Fibroblast of mammary gland (primary cell): ENCODE data around the gene FAM89B.
A peak's percentile ranks its signal among the peaks of the same experiment; 100 is the strongest.

Source experiments
- DNase-seq: peaks from one replicate; pipeline ENCODE4 v3.0.0-alpha.2; 2010; ENCODE audit warnings: low read depth
- H3K4me3 ChIP-seq: 2 replicates; pipeline ENCODE4 v1.5.1; 2011; ENCODE audit warnings: low read depth, mild to moderate bottlenecking, low read length, moderate library complexity; ENCODE audit not compliant: control insufficient read depth
- TF ChIP-seq, protein P1 (sequence below): conservative IDR thresholded peaks from 2 replicates; pipeline ENCODE4 v1.5.1; 2011; ENCODE audit warnings: low read depth, low read length, inconsistent platforms; ENCODE audit not compliant: control insufficient read depth, insufficient read depth

The FAM89B gene

DNA sequence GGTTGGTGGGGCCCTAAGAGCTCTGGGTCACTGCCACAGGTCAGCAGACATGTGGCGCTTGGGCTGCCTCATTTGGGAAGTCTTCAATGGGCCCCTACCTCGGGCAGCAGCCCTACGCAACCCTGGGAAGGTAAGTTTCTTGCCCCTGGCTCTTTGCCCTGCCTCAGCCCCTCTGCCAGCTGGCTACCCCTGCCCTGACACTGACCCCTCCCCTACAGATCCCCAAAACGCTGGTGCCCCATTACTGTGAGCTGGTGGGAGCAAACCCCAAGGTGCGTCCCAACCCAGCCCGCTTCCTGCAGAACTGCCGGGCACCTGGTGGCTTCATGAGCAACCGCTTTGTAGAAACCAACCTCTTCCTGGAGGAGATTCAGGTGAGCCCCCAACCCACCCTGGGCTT, 45.6 kb upstream of the FAM89B start:
- TF ChIP-seq, protein P1, sequence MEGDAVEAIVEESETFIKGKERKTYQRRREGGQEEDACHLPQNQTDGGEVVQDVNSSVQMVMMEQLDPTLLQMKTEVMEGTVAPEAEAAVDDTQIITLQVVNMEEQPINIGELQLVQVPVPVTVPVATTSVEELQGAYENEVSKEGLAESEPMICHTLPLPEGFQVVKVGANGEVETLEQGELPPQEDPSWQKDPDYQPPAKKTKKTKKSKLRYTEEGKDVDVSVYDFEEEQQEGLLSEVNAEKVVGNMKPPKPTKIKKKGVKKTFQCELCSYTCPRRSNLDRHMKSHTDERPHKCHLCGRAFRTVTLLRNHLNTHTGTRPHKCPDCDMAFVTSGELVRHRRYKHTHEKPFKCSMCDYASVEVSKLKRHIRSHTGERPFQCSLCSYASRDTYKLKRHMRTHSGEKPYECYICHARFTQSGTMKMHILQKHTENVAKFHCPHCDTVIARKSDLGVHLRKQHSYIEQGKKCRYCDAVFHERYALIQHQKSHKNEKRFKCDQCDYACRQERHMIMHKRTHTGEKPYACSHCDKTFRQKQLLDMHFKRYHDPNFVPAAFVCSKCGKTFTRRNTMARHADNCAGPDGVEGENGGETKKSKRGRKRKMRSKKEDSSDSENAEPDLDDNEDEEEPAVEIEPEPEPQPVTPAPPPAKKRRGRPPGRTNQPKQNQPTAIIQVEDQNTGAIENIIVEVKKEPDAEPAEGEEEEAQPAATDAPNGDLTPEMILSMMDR, result no peak
- no peak for DNase-seq
- no peak overlapping the region for H3K4me3 ChIP-seq

DNA sequence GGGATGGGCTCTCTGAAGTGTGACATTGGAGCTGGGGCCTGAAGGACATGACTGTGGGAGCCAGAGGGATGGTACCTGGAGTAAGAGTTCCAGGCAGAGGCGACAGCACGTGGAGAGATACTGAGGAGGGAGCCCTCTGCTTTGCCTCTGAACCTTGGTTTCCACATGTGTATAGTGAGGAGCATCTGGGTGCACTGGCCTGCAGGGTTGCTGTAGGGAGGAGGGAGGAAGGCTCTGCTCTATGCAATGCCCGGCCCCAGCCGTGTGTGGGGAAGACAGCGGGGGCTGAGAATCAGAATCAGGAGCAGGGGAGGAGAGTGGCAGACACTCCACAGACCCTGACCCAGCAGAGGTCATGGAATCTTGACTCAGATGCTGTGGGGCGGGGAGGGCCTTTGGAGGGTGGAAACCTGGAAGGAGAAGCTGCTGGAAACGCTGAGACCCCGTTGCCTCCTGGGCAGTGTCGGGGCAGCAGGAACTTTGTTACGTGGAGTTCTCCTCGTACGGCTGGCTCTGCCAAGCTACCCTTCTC, 43.5 kb upstream of the FAM89B start:
- H3K4me3 ChIP-seq, result no peak overlapping the region
- DNase-seq, result no peak
- TF ChIP-seq, protein P1, result no peak

DNA sequence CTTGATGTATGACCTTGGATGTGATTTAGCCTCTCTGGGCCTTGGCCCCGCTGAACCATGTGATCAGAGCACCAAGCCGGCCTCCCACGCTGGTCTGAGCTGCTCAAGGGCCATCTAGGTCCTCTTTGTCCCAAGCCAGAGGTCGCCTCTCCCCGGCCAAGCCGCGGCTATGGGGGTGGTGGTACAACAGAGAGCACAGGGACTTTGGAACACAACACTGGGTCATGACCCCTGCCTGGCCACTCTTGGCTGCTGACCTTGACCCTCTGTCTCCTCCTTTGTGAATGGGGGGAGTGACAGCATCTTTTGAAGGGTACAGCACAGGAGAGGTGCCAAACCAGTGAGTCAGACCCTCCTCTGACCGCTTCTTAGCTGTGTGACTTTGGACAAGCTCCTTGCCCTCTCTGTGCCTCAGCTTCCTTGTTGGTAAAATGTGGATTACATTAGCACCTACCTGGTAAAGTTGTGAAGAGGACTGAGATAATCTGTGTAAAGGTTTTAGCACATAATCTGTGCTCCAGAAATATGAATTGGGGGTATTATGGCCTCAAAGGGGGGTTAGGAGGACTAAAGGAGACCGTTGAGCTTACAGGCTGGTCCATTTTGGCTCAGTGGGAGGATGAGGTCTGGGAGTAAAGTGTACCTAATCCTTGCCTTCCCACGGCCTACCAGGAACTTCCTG, 42.7 kb upstream of the FAM89B start:
- no peak overlapping the region for H3K4me3 ChIP-seq
- peak; percentile 34 for DNase-seq
- TF ChIP-seq, protein P1, result no peak

DNA sequence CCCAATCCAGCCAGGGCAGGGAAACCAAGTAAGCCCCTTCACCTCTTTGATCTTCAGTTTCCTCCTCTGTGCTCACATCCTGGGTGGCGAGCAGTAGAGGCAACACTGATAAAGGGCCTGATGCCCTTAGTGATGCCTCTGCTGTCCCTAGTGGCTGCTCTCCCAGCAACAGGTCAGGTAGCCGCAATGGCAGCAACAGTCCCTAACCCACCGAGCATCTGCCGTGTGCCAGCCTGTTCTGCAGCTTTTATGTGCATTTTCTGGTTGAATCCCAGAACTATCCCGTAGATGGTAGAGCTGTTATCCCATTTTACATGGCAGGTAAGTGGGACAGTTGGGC, 42.2 kb upstream of the FAM89B start:
- no peak overlapping the region for H3K4me3 ChIP-seq
- TF ChIP-seq, protein P1, result peak; percentile 21
- no peak for DNase-seq

DNA sequence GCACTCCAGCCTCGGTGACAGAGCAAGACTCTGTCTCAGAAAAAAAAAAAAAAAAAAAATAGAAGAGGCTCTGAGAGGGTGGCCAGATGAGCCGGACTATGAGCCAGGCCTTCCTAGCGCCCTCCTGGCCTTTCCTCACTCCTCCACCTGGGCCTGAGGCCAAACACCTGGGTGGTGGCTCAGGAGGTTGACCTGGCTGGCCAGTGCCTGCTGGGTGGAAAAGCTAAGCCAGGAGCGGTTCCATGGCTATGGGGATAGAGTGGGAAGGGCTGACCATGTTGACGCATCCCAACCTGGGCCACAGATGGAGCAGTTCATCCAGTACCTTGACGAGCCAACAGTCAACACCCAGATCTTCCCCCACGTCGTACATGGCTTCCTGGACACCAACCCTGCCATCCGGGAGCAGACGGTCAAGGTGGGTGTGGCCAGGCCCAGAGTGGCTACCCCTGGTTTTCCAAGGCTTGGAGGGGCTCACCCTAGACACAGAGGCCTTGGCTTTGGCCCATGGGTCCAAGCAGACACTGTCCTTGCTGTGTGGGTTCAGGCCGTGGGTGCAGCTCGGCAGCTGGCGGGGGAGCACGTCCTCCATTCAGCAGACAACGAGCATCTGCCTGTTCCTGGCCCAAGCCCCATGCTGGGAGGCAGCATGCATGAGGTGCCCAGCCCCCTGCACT, 39.8 kb upstream of the FAM89B start:
- H3K4me3 ChIP-seq, result no peak overlapping the region
- DNase-seq, result no peak
- TF ChIP-seq, protein P1, result no peak

DNA sequence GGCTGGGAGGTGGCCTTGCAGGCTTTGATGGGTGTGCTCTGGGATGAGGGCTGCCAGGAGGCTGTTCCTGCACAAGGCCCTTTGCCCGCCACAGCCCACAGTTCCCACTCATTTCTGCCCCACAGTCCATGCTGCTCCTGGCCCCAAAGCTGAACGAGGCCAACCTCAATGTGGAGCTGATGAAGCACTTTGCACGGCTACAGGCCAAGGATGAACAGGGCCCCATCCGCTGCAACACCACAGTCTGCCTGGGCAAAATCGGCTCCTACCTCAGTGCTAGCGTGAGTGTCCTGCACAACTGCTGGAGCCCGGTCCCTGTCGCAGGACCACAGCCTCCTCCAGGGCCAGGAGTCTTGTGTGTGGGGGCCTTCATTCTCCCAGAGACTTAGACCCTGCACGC, 37.2 kb upstream of the FAM89B start:
- H3K4me3 ChIP-seq, result no peak overlapping the region
- TF ChIP-seq, protein P1, result no peak
- DNase-seq, result no peak
